IPS-11a (cell line): ENCODE results near the gene ZNF750.

Source experiments
- H3K4me3 ChIP-seq: one replicate; pipeline ENCODE4 v1.5.1; 2013; ENCODE audit warnings: low read depth, low read length, control low read depth

The ZNF750 gene

GRCh38 chr17:82779541-82779940 lies 60.3 kb downstream of the ZNF750 start:
- H3K4me3 ChIP-seq, result no peak overlapping the region
